Body of pancreas (tissue), 4 donors: ENCODE data around the gene PNPLA3.

Experiments
- POLR2A ChIP-seq, 3 donors: fragments of 450-650 bp; IDR thresholded peaks; one replicate each; pipeline ENCODE4 v1.6.1; 2016; ENCODE audit warnings: antibody characterized with exemption in 3 of 3, mild to moderate bottlenecking in 2 of 3
- TF ChIP-seq, protein P1 (sequence below), 7 experiments: fragments of 450-650 bp in 4 of 7; fragments of 200-600 bp in 3 of 7; sonication (generic) in 3 of 7; IDR thresholded peaks; one replicate each; pipeline ENCODE4 v1.5.1; 2016 to 2019; ENCODE audit warnings: antibody characterized with exemption in 7 of 7

- TF ChIP-seq POLR2A (IDR thresholded peaks at IDR 0.05), result no peak
- TF ChIP-seq, protein P1, sequence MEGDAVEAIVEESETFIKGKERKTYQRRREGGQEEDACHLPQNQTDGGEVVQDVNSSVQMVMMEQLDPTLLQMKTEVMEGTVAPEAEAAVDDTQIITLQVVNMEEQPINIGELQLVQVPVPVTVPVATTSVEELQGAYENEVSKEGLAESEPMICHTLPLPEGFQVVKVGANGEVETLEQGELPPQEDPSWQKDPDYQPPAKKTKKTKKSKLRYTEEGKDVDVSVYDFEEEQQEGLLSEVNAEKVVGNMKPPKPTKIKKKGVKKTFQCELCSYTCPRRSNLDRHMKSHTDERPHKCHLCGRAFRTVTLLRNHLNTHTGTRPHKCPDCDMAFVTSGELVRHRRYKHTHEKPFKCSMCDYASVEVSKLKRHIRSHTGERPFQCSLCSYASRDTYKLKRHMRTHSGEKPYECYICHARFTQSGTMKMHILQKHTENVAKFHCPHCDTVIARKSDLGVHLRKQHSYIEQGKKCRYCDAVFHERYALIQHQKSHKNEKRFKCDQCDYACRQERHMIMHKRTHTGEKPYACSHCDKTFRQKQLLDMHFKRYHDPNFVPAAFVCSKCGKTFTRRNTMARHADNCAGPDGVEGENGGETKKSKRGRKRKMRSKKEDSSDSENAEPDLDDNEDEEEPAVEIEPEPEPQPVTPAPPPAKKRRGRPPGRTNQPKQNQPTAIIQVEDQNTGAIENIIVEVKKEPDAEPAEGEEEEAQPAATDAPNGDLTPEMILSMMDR (IDR thresholded peaks at IDR 0.05), result no peak
Measured at GRCh38 chr22:43880541-43880991, 43.0 kb upstream of the PNPLA3 start.
